ENCODE results near the gene IL1RL1.
A peak's percentile ranks its signal among the peaks of the same experiment; 100 is the strongest.

Gene IL1RL1

GRCh38 chr2:102337481-102338386, 26.4 kb downstream of the IL1RL1 start:
- in situ Hi-C loops (cut with HindIII; ENCODE audit: low sequenced_read_pairs) = no loop called here
- TF ChIP-seq, protein P1, sequence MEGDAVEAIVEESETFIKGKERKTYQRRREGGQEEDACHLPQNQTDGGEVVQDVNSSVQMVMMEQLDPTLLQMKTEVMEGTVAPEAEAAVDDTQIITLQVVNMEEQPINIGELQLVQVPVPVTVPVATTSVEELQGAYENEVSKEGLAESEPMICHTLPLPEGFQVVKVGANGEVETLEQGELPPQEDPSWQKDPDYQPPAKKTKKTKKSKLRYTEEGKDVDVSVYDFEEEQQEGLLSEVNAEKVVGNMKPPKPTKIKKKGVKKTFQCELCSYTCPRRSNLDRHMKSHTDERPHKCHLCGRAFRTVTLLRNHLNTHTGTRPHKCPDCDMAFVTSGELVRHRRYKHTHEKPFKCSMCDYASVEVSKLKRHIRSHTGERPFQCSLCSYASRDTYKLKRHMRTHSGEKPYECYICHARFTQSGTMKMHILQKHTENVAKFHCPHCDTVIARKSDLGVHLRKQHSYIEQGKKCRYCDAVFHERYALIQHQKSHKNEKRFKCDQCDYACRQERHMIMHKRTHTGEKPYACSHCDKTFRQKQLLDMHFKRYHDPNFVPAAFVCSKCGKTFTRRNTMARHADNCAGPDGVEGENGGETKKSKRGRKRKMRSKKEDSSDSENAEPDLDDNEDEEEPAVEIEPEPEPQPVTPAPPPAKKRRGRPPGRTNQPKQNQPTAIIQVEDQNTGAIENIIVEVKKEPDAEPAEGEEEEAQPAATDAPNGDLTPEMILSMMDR (IDR thresholded peaks at IDR 0.05; ENCODE audit: low read depth, low read length) = no peak
- DNase-seq (ENCODE audit: low read depth, low spot score) = no peak
- H3K4me3 ChIP-seq (ENCODE audit: low read depth, low read length) = no peak overlapping the region

DNA sequence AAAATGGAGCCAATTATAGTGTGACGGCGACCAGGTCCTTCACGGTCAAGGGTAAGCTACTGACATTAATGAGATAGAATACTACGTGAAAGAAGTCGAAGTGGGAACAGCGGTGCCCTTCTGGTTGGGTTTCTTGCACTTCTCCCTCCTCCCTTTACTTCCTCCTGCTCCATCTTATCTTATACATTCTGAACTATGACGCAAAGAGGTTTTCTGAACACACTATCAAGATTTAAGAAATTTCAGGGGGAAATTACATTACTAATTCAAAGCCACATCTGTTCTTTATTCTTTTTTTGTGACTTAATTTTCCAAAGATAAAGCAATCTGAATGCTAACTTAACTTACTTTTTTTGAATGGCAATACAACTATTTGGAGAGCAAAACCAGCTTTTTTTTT, 29.4 kb downstream of the IL1RL1 start:
- DNase-seq (ENCODE audit: low read depth, low spot score) = no peak
- in situ Hi-C loops (cut with HindIII; ENCODE audit: low sequenced_read_pairs) = no loop called here
- TF ChIP-seq, protein P1 (IDR thresholded peaks at IDR 0.05; ENCODE audit: low read depth, low read length) = no peak
- no peak overlapping the region for H3K4me3 ChIP-seq (ENCODE audit: low read depth, low read length)

- no peak overlapping the region for H3K4me3 ChIP-seq (ENCODE audit: low read depth, low read length)
- peak; percentile 28 for DNase-seq (ENCODE audit: low read depth, low spot score)
- in situ Hi-C loops (cut with HindIII; ENCODE audit: low sequenced_read_pairs) = no loop called here
- TF ChIP-seq, protein P1 (IDR thresholded peaks at IDR 0.05; ENCODE audit: low read depth, low read length) = peak; percentile 25
Measured at GRCh38 chr2:102342888-102343287, 31.5 kb downstream of the IL1RL1 start.

- no peak overlapping the region for H3K4me3 ChIP-seq (ENCODE audit: low read depth, low read length)
- in situ Hi-C loops (cut with HindIII; ENCODE audit: low sequenced_read_pairs) = no loop called here
- TF ChIP-seq, protein P1 (IDR thresholded peaks at IDR 0.05; ENCODE audit: low read depth, low read length) = no peak
- DNase-seq (ENCODE audit: low read depth, low spot score) = no peak
Measured at GRCh38 chr2:102344397-102344796, 33.0 kb downstream of the IL1RL1 start.

- DNase-seq (ENCODE audit: low read depth, low spot score) = no peak
- TF ChIP-seq, protein P1 (IDR thresholded peaks at IDR 0.05; ENCODE audit: low read depth, low read length) = no peak
- in situ Hi-C loops (cut with HindIII; ENCODE audit: low sequenced_read_pairs) = no loop called here
- H3K4me3 ChIP-seq (ENCODE audit: low read depth, low read length) = no peak overlapping the region
Measured at GRCh38 chr2:102345329-102345920, 34.1 kb downstream of the IL1RL1 start.

DNA sequence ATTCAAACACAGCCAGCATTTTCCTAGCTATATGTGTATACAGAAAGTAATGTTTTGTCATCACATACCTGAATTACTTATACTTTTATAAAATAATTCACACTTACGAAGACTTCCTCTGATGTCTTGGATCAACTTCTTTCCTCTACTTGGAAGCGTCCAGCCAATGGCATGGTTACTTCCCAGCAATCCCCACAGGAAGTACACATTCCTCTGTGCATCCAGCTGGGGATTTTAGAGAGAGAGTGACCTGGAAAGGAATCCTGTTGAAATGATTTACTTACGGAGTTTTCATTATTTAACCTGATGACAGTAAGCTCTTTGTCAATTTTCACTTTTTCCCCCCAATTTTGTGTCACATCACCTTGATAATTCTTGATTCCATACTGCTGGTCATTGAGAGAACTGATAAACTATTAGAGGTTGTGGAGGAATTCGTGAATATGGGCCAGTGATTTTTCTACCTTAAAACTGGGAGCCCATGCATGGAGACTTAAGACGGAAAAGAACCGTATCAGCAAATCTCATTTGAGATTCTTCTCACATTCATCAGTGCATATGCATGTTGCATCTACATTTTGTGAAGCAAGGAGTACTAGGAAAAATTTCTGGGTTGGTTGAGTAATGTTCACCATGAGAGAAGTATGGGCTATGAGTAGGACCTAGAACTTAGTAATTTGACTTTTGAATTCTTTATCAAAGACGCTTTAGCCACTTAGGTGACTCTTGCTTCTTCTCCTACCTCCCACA, 35.2 kb downstream of the IL1RL1 start:
- TF ChIP-seq, protein P1 (IDR thresholded peaks at IDR 0.05; ENCODE audit: low read depth, low read length) = no peak
- H3K4me3 ChIP-seq (ENCODE audit: low read depth, low read length) = no peak overlapping the region
- no peak for DNase-seq (ENCODE audit: low read depth, low spot score)
- in situ Hi-C loops (cut with HindIII; ENCODE audit: low sequenced_read_pairs) = no loop called here
